DMS153 treated with DMSO at 0.1 percent for 48 hours (cell line): ENCODE measurements around the gene SEC14L1.
A peak's percentile ranks its signal among the peaks of the same experiment; 100 is the strongest.
"Not testable (repeated sequence)": the region's sequence is repeated elsewhere in the genome, so short reads cannot be mapped to it uniquely, and the experiment has no call there.

Experiments
- DNase-seq: peaks from one replicate; lab custom pipeline; 2025; ENCODE audit not compliant: unreplicated experiment; lab: John Stamatoyannopoulos, UW

The SEC14L1 gene

GRCh38 chr17:77140878-77141767 lies at the start of gene SEC14L1:
Gene SEC14L1 (plus strand): TSS chr17:77140969. CDS start chr17:77143597, 2,628 bp downstream.
- DNase-seq, result peak; percentile 20

GRCh38 chr17:77092025-77092424 lies 48.7 kb upstream of the SEC14L1 start:
- no peak for DNase-seq

- DNase-seq, result no peak
Observed at GRCh38 chr17:77095461-77095860, 45.3 kb upstream of the SEC14L1 start.

GRCh38 chr17:77096570-77097214 lies 44.1 kb upstream of the SEC14L1 start:
- DNase-seq, result no peak

GRCh38 chr17:77097631-77098180 lies 43.1 kb upstream of the SEC14L1 start:
- no peak for DNase-seq

GRCh38 chr17:77098884-77099545 lies 41.8 kb upstream of the SEC14L1 start:
- DNase-seq, result no peak

- no peak for DNase-seq
Observed at GRCh38 chr17:77099997-77100396, 40.8 kb upstream of the SEC14L1 start.

- no peak for DNase-seq
Observed at GRCh38 chr17:77101521-77102410, 39.0 kb upstream of the SEC14L1 start.

- not testable (repeated sequence) for DNase-seq
Observed at GRCh38 chr17:77102411-77103134, 38.2 kb upstream of the SEC14L1 start.

- no peak for DNase-seq
Observed at GRCh38 chr17:77105706-77106105, 35.1 kb upstream of the SEC14L1 start.

- no peak for DNase-seq
Observed at GRCh38 chr17:77106874-77107358, 33.9 kb upstream of the SEC14L1 start.

- DNase-seq, result no peak
Observed at GRCh38 chr17:77107506-77108433, 33.0 kb upstream of the SEC14L1 start.

GRCh38 chr17:77109159-77109759 lies 31.5 kb upstream of the SEC14L1 start:
- no peak for DNase-seq

GRCh38 chr17:77109764-77110359 lies 30.9 kb upstream of the SEC14L1 start:
- no peak for DNase-seq

- not testable (repeated sequence) for DNase-seq
Observed at GRCh38 chr17:77111165-77111933, 29.4 kb upstream of the SEC14L1 start.

GRCh38 chr17:77111934-77112296 lies 28.9 kb upstream of the SEC14L1 start:
- DNase-seq, result no peak

- no peak for DNase-seq
Observed at GRCh38 chr17:77115510-77115909, 25.3 kb upstream of the SEC14L1 start.
